ENCODE measurements around the gene ACSL5.

The ACSL5 gene

GRCh38 chr10:112338957-112339356 lies 35.0 kb upstream of the ACSL5 start:
- H3K4me3 ChIP-seq, result no peak overlapping the region
- TF ChIP-seq, protein P1, sequence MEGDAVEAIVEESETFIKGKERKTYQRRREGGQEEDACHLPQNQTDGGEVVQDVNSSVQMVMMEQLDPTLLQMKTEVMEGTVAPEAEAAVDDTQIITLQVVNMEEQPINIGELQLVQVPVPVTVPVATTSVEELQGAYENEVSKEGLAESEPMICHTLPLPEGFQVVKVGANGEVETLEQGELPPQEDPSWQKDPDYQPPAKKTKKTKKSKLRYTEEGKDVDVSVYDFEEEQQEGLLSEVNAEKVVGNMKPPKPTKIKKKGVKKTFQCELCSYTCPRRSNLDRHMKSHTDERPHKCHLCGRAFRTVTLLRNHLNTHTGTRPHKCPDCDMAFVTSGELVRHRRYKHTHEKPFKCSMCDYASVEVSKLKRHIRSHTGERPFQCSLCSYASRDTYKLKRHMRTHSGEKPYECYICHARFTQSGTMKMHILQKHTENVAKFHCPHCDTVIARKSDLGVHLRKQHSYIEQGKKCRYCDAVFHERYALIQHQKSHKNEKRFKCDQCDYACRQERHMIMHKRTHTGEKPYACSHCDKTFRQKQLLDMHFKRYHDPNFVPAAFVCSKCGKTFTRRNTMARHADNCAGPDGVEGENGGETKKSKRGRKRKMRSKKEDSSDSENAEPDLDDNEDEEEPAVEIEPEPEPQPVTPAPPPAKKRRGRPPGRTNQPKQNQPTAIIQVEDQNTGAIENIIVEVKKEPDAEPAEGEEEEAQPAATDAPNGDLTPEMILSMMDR (IDR thresholded peaks at IDR 0.05), result no peak
- no peak for DNase-seq
- intact Hi-C loops (cut with DNase I; ENCODE audit: low total_unique reads), result no loop called here
- H3K36me3 ChIP-seq, result no peaks in the 10 kb centered on the region
- H3K4me1 ChIP-seq, result no peaks in the 10 kb centered on the region
- no peaks in the 10 kb centered on the region for H3K9me3 ChIP-seq
- no peaks in the 10 kb centered on the region for H3K27me3 ChIP-seq
- no peak overlapping the region for H3K27ac ChIP-seq

DNA sequence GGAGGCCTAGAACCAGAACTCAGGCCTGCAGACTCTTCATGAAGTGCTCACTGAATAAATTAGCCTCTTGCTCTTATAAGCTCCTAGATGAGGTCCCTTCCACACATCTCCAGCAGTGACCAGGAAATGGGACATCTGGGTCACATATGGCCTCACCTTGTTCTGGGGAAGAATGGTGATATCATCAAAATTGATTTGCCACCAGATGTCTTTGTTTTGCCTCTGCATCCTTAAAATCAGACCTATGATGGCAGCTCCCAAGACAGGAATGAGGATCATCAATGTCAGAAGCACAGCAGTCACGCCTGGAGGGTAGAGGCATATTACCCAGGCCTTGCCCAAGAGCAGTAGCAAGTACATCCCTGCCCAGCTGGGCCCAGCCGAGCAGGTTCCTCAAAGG lies 33.3 kb upstream of the ACSL5 start:
- no peaks in the 10 kb centered on the region for H3K4me1 ChIP-seq
- no peak overlapping the region for H3K27ac ChIP-seq
- no peak for DNase-seq
- no peak overlapping the region for H3K4me3 ChIP-seq
- no peaks in the 10 kb centered on the region for H3K36me3 ChIP-seq
- intact Hi-C loops (cut with DNase I; ENCODE audit: low total_unique reads), result no loop called here
- no peaks in the 10 kb centered on the region for H3K9me3 ChIP-seq
- TF ChIP-seq, protein P1 (IDR thresholded peaks at IDR 0.05), result no peak
- no peaks in the 10 kb centered on the region for H3K27me3 ChIP-seq

DNA sequence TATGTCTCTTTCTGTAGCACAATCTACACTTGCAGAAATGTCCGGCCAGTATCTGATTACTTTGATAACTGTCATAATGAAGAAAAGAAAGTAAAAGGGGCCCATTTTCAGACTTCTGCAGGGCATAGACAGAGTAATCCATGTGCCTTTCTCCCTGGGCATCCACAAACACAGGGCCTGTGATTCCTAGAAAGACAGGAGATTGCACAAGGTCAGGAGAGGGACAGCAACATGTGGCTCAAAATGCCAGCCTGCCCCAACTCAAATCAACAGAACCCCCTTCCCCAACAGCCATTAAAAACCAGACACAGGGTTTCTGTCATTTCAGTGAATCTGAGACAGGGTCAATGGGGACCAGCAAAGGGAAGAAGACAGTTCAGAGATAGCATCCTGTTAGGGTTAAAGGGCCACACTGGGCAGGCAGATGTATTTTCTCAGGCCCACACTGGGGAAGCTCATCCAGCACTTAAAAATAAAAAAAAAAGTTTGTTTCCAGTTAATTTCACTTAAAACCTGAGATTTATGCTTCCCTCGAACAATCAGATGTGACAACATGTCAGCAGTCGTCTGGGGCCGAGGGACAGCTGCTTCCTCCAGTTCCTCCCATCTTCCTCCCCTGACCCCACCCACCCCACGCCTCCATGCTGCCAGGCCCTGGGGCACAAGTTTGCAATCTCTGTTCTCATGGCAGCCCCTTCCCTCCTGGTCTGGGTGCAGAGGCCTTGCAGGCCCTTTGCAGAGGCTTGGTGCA lies 30.7 kb upstream of the ACSL5 start:
- Histone ChIP-seq H3K27ac (no peak overlapping the region), H3K36me3 (no peaks in the 10 kb centered on the region), H3K9me3 (no peaks in the 10 kb centered on the region), H3K27me3 (no peaks in the 10 kb centered on the region), H3K4me1 (no peaks in the 10 kb centered on the region), H3K4me3 (no peak overlapping the region)
- DNase-seq, result no peak
- TF ChIP-seq, protein P1 (IDR thresholded peaks at IDR 0.05), result no peak
- intact Hi-C loops (cut with DNase I; ENCODE audit: low total_unique reads), result no loop called here

GRCh38 chr10:112344261-112344660 lies 29.7 kb upstream of the ACSL5 start:
- Histone ChIP-seq H3K36me3 (no peaks in the 10 kb centered on the region), H3K9me3 (no peaks in the 10 kb centered on the region), H3K4me3 (no peak overlapping the region), H3K4me1 (no peaks in the 10 kb centered on the region), H3K27me3 (no peaks in the 10 kb centered on the region), H3K27ac (no peak overlapping the region)
- TF ChIP-seq, protein P1 (IDR thresholded peaks at IDR 0.05), result no peak
- intact Hi-C loops (cut with DNase I; ENCODE audit: low total_unique reads), result no loop called here
- DNase-seq, result no peak

DNA sequence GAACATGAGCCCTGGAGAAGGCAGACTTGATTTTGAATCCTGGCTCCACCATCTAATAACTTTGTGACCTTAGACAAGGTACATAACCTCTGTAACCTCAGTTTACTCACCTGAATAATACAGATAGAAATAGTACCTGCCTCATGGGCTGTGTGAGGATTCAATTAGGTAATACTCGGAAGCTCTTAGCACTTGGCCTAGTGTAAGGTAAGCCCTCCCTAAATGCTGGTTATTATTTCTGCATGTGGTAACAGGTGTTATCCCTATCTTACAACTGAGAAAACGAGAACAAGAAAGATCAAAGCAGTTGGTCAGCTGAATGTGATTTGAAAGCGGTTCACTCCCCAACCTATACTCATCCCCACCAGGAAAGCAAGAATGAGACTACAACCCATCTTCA lies 28.7 kb upstream of the ACSL5 start:
- intact Hi-C loops (cut with DNase I; ENCODE audit: low total_unique reads), result no loop called here
- no peaks in the 10 kb centered on the region for H3K36me3 ChIP-seq
- no peak overlapping the region for H3K27ac ChIP-seq
- no peaks in the 10 kb centered on the region for H3K4me1 ChIP-seq
- TF ChIP-seq, protein P1 (IDR thresholded peaks at IDR 0.05), result no peak
- H3K9me3 ChIP-seq, result no peaks in the 10 kb centered on the region
- H3K4me3 ChIP-seq, result no peak overlapping the region
- DNase-seq, result no peak
- H3K27me3 ChIP-seq, result no peaks in the 10 kb centered on the region

DNA sequence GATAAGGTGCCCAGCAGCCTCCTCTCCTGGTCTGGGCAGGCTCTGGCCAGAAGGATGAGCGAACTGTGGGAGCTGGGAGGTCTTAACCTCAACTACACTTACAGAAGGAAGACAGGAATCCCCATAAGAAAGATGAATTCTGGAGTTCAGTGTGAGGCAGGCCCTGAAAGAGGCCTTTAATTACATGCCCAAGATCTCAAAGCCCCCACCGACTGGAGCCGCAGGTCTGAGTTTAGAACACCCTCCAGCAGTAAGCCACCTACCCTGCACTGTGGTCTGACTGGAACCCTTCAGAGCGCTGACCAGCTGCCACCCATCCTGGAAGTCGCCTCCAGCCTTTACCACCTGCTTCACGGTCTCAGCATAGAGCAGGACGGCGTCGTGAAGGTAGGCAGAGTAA lies 28.2 kb upstream of the ACSL5 start:
- no peak for DNase-seq
- TF ChIP-seq, protein P1 (IDR thresholded peaks at IDR 0.05), result no peak
- intact Hi-C loops (cut with DNase I; ENCODE audit: low total_unique reads), result no loop called here

More for the DNA sequence above, 28.2 kb upstream of the ACSL5 start:
- H3K9me3 ChIP-seq, result no peaks in the 10 kb centered on the region
- no peak overlapping the region for H3K4me3 ChIP-seq
- no peaks in the 10 kb centered on the region for H3K27me3 ChIP-seq
- H3K27ac ChIP-seq, result no peak overlapping the region
- no peaks in the 10 kb centered on the region for H3K36me3 ChIP-seq
- H3K4me1 ChIP-seq, result no peaks in the 10 kb centered on the region

Data from tibial artery (tissue), 4 donors.